A204.1 (cell line): ENCODE results near the gene COL15A1.
"Not testable (repeated sequence)": the region's sequence is repeated elsewhere in the genome, so short reads cannot be mapped to it uniquely, and the experiment has no call there.

Source experiments
- FAIRE-seq: peaks from 2 replicates; lab custom pipeline; 2012; peaks lifted over from hg19 to GRCh38; lab: Jason Lieb, UNC

The COL15A1 gene

DNA sequence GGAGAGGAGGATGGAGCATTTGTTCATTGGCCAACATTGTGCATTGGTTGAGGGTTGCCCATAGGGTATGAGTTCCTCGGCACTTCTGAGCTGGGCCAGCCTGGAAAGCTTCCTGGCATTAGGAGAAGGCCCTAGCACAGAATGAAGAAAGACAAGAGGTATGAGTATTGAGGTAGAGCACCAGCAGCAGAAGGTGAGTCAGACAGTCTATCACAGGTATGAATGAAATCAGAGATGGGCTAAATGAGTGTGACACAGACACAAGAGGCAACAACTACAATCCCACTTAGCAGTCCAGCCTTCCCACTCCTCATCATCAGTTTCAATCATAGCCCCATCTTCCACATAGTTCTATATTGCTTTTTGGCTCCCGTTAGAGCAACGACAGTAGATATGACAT, 135.8 kb downstream of the COL15A1 start:
- FAIRE-seq = no peak

DNA sequence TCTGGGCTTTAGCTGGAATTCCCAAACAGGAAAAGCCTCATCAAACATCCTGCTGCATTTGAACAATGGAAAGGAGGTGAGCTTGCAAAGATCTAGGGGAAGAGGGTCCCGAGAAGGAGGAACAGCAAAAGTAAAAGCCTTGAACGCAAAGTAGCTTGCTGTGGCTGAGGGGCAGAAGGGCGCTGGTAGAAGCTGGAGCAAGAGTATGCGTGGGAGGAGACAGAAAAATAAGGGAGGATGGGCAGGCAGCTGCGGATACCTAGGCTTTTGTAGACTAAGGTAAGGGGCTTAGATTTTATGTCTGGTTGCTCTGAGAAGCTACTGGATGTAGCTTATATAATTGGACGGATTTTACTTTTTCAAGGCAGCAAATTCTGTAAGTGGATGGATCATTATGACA, 139.3 kb downstream of the COL15A1 start:
- FAIRE-seq = no peak

DNA sequence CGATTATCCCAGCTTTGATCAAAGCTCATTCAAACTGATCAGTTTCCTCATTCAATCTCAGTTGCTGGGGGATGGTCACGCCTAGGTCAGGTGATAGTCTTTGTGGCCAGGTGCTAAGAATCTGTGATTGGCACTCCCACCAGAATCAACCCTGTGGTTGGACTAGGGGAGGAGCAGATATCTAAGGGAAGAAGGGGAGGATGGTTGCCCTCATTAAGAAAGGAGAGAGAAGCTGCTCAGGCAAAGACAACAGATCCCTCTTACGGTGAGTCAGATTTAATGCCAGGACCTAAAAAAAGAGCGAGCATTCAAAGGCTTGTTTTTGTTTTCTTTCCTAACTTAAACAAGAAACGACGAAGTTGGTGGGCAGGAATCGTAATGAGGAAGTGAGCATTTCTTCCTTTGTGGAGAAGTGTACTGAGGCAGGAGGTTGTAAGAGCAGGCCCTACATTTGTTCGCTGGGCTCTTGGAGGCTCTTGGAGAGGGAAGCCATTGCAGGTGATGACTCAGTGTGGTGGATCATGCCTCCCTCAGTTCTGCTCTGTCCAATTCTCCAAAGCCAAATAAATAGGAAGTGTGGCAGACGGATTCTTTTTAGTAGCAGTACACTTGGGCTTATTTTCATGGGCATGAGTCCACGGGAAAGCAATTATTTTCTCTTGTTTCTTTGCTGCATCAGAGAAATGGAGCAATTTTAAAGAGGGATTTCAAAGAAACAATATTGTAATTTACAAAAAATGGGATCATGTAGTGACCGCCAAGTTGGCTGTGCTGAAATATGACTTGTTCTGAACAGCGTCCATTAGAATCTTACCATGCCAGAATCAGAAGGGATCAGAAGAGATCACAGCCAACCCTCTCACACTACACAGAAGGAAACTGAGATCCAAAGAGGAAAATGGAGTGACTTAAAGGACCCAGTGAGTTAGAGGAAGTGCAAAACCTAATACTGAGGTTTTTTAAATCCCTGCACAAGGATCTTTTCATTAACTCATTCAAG, 142.5 kb downstream of the COL15A1 start:
- no peak for FAIRE-seq

DNA sequence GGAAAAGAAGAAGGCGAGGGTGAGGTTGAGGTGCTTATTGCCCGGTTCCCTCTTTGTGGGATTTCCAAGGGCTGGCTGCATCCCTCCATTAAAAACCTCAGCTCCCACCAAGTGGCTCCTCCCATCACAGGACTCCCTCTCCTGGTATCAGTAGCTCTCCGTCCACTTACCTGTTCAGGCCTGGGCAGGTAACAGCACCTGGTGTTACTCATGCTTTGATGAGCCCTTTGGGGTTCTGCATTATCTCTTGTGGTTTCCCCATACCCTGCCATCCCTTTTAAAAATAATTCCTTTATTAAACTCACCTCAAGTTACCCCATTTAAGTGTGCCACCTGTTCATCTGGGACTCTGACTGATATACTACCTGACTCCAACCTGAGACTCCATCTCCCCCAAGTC, 143.8 kb downstream of the COL15A1 start:
- FAIRE-seq = no peak

DNA sequence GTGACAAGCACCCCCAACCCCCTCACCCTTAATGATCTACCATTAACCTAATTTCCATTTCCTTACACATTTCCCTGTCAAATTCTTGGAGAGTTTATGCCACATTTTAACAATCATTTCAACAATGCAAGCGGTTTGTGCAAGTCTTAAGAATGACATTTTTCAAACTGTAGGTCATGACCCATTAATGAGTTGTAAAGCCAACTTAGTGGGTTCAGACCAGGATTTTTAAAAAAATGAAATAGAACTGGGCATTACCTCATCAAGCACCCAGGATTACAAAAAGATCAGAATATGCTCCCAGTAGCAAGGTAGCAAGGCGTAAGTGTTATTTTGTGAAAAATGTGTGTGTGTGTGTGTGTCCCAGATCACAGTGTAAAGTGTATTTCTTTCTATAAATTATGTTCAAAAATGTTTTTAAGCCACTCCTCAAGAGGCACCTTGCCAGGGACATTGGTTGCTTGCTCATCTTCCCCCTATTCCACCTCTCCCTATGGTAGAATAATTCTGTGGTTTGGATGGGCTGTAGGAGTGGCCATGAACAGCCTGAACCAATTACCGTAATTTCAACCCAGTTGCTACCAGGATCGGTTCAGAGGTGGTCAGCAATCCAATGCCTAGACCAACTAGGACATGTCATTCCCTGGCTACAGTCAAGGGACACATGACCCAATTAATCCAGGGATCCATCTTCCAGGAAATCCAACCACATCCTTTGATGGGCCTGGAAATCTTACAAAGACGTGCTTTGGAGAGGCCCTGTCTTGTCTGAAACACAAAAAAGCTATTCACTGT, 146.8 kb downstream of the COL15A1 start:
- no peak for FAIRE-seq

DNA sequence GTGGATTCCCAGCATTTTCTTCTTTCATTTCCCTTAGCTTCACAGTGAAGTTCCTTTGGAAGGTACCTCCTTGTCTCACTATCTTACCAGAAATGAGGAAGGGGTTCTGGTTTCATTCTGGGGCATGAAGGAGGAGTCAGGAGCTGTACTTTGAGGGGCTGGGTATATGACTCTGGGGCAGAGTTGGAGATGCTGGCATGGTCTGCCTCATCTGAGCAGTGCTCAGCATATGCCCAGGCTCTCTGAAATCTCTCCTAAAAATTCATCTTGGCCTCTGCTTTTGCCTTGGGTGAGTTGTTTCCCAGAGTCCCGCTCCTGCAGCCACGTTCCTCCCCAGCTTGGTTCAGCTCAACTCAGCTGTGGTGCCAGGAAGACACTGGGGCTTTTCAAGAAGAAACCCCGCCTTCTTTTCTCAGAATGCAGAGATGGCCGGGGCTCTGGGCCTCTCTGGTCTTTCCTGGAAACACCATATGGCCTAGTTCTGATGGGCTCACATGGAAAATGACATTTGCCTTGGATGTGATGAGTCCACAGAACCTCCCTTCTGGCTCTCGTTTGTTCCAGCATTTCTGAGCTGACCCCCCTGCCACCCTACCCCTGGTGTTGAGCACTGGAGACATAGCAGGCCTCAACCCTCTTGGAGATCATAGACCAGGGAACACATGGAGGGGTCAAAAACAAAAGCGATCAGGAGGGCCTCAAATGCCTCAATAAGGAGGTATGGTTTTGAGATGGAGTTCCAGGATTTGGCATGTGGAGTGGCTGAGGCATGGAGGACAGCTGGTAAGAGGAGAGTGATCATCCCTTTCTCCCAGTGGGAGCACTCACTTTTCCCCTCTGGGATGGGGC, 149.2 kb downstream of the COL15A1 start:
- no peak for FAIRE-seq

DNA sequence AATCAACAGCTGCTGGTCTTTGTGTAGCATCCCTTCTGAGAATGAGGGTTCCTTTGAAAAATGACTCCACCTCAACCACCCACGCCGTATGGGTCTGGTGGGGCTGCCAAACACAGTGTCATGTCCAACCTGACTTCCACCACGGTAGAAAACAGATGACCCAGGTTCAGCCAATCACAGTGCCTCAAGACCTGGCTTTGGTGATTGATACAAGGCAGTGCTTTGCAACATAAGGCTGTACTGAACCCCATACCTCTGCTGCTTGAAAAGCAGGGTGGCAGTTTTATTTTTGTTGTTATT, 149.7 kb downstream of the COL15A1 start:
- no peak for FAIRE-seq

DNA sequence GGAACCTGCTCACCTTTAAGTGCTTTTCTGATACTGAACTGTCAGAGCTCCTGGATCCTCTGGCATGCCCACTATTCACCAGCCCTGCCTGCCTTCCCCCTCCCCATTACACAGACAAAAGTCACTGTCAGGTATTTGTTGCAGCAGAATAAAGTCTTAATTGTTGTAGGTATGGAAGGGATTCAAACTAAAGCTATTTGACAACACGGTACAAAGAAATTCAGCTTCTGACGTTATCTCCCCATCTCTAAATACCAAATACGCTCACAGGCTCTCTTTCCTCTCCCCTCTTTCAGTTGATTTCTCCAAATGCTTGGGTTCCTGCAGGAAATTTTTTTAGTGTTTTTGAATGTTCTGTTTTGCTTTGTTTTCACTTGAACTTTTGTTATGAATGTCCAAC, 151.9 kb downstream of the COL15A1 start:
- no peak for FAIRE-seq

DNA sequence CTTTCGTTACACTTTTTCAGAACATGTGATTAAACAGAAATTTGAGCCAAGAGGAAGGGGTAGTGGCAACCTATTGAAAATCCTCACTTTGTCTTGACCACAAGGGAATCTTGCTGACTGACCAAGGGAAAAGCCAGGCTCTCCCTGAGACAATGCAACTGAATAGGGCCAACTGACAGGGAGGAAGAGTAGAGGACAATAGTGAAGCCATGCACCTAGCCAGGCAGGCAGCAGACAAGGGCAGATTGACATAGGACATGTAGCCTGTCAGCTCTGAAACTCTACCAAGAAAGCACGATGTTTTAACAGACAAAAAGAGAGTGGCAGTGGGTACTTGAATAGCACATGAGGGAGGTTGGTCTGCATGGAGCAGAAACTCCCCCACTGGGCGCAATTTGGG, 152.7 kb downstream of the COL15A1 start:
- FAIRE-seq = no peak

DNA sequence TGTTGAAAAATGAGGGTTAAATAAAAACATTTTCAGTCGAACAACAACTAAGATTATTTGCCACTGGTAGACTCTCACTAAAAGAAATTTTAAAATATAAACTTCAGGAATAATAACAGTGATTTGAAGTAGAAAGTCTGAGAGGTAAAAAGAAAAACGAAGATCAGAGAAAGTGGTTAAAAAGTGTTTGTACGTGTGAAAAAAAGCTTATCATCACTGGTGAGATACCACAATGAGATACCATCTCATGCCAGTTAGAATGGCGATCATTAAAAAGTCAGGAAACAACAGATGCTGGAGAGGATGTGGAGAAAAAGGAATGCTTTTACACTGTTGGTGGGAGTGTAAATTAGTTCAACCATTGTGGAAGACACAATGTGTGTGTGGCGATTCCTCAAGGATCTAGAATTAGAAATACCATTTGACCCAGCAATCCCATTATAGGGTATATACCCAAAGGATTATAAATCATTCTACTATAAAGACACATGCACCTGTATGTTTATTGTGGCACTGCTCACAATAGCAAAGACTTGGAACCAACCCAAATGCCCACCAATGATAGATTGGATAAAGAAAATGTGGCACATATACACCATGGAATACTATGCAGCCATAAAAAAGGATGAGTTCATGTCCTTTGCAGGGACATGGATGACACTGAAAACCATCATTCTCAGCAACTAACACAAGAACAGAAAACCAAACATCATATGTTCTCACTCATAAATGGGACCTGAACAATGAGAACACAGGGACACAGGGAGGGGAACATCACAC, 156.3 kb downstream of the COL15A1 start:
- not testable (repeated sequence) for FAIRE-seq

DNA sequence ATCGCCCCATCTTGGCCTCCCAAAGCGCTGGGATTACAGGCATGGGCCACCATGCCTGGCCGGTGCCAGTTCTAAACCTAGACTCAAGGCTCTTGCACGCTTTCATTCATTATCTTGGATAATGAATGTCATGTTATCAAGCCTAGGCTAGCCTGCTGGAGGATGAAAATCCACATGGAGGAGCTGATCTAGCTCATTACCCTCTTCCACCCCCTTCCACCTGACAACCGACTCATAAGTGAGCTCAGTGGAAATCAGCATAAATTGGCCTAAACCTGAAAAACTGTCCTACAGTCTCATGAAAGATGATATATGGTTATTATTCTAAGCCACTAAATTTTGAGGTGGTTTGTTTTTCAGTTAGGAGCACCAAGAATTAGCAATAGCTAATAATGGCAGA, 157.6 kb downstream of the COL15A1 start:
- FAIRE-seq = no peak

DNA sequence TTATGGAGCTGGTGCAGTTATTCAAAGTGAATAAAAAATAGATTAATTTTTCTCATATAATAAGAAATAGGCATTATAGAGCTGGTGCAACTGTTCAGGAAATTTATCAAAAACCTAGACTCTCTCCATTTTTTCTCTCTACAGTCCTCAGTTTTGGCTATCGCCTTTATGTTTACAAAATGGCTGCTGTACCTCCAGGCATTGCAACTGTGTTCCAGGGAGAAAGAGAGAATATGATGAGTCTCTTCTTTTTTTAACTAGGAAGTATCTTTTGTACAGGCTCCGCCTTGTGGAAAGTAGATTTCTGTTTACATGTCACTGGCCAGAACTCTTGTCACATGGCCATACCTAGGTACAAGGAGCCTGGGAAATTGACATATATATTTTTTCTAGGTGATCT, 158.1 kb downstream of the COL15A1 start:
- no peak for FAIRE-seq

DNA sequence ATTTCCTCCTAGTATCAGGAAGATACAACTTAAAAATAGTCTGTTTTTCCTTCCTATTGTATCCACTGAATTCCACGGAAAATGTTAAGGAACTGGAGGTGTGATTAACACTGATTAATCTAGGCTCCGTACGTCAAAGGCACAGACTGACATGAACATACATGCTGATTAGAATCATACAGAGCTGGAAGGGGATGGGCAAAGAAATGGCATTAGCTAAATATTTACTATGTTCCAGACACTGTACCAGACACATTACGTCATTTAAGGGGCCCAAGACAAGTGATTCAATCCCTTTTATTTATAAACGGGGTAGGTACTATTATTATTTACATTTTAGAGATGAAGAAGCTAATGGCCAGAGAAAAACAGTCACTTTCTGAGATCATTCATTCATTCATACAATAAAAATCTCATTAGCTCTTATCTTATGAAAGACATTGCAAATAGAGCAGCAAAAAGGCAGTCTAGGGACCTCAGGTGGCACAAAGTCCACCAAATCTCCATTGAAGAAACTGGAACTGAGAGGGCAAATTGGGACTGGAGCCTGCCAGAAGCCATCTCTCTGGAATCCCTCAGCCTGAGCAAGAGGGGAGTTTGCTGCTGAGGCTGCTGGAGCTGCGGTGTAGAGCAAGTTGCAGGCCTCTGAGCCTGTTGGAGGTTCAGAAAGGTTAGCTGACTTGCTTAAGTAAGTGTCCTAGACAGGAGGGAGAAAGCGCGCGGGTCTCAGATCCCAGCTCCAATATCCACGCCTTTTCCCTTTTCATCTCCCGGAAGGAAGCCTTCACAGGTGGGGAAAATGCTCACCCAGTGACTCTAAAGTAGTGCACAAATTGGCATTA, 159.6 kb downstream of the COL15A1 start:
- FAIRE-seq = no peak

DNA sequence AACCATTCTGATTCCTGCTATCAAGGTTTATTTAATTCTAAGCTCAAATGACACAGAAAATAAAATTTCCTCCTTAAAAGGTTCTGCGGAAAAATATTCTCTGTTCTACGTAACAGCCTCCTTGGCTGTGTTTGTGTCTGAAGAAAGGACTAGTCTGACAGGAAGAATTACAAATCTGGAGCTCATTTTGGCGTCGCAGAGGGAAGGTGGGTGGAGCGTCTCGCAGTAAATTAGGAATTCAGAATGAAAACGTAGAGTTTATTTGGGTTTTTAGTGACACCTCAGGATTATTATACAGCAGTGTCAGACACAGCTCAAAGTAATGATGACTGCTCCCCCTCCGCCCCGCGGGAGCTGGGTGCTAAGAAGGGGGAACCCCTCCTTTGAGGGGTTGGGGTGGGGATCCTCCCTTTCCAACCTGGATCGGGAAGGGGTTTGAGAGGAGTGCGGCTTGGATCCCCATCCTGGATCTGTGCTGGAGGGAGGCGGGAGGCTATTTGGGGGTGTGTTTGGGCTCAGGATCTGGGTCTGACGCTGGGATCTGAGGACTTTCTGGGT, 160.3 kb downstream of the COL15A1 start:
- no peak for FAIRE-seq

DNA sequence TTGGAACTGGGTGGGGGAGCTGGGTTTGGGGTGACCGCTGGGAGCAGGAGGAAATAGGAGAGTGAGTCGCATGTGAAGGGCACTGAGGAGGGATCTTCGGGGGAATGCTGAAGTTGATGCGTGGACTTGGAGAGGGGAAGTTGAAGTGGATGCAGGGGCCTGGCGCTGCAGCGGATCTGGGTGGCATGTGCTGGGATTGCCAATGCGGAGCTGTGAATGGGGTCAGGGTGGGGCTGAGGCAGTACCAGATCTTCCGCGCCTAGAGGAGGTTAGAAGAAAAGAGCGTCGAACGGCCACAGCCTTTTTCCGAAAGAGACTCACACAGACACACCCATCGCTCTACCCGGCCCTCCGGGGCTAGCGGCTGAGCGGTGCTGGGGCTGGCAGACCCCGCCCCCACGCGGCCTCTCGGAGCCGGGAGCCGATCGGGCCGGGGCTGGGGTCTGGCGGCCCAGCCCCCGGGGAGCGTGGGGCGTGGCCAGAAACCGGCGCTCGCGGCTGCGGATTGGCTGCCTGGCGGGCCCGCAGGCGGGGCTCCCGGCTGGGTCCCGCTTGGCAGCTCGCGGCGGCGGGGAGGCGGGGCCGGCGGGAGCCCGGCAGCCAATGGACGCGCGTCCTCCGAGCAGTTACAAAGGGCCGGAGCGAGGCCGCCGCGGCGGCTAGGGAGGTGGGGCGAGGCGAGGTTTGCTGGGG, 160.9 kb downstream of the COL15A1 start, which contains the start of gene TGFBR1:
Gene TGFBR1 (plus strand): TSS at position 655 of the 693 bp plus-strand sequence. CDS start 93 bp downstream, outside the sequence.
- FAIRE-seq = no peak

DNA sequence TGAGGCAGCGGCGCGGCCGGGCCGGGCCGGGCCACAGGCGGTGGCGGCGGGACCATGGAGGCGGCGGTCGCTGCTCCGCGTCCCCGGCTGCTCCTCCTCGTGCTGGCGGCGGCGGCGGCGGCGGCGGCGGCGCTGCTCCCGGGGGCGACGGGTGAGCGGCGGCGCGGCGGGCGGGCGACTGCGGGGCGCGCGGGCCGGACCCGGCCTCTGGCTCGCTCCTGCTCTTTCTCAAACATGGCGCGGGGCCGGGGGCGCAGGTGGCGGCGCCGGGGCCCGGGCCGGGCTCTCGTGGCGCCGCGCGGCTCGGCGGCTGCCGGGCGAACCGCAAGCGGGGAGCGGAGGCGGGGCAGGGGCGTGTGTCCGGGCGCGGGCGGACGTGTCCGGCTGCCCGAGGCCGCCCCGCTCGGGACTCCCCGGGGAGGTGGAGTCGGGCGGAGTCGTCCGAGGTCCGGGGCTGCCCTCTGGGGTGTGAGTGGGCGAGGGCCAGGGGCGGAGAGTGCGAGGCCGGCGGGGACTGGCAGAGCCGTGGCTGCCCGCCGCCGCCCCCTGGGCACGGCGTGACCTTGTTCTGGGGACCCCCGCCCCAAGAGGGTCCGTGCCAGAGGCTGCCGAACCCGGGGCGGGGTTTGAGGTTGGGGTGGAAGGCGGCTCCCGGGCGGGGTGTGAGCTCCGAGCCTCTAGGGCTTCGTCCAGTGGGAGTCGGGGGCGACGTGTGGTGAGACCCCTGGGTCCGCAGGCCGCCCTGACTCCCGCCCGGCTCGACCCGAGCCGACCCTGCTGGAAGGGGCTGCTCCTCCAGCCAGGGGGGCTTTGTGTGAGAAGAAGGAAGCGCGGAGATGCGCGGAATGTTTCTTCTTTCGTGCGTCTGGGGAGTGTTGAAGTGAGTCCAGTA, 161.7 kb downstream of the COL15A1 start:
- no peak for FAIRE-seq

DNA sequence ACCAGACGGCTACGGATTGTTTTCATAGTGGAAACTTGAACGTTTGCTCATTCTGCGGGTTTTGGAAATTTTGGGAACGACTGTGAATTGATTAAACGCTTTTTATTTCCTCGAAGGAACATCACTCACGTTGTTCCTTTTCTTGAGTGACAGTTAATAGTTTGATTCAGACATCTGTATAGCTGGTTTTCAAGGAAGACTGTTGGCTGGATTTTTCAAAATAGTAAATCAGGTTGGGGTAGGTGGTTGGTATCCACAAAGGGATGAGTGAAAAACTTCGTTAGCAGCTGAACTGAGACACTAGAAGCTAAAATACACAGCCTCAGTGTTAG, 162.3 kb downstream of the COL15A1 start:
- FAIRE-seq = no peak

DNA sequence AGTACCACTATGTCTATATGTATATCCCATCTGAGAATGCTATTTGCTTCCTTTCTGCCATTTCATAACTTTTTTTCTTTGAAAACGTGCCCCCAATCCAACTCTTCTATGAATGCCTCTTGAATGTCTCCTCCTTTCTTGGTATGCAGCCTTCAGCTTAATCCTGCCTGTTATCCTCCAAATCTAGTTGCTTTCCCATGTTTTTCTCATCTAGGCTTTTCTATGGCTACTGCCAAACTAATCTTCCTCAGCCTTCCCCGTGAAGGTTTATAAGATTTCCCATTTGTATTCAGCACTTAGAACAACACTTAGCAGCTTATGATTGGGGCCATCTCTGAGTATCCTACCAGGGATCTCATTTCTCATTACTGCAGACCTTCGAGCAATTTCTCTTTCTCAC, 163.7 kb downstream of the COL15A1 start:
- no peak for FAIRE-seq

DNA sequence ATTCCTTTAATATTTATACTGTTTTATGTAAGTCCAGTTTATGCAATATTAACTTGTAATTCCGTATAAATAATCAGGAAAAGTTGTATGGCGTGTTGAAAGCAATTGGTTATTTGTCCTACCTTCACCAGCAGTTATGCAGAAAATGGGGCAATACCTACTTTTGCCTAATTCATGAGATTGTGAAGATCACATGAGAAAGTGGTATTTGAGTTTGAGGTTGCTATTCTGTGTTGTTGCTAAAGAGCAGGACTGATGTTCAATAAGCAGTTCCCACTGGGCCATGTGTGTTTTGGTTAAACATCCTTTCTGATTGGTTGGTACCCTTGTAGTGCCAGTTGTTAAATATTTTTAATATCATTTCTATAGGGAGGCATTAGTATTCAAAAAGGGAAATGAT, 164.4 kb downstream of the COL15A1 start:
- no peak for FAIRE-seq
